DOHH2 (cell line): ENCODE results near the gene RABGAP1.
"Not testable (repeated sequence)": the region's sequence is repeated elsewhere in the genome, so short reads cannot be mapped to it uniquely, and the experiment has no call there.

Experiments used
- H3F3A ChIP-seq: fragments of 200-600 bp; sonication (generic), shearing (Covaris generic); 2 replicates; pipeline ENCODE4 v1.6.0; 2016; ENCODE audit warnings: antibody characterized with exemption, mild to moderate bottlenecking; ENCODE audit not compliant: control insufficient read depth, insufficient read depth
- H3K27ac ChIP-seq: fragments of 200-600 bp; sonication (generic); 2 replicates; pipeline ENCODE4 v1.5.1; 2014; ENCODE audit warnings: low read depth, mild to moderate bottlenecking, low read length, moderate library complexity
- H3K27me3 ChIP-seq: fragments of 200-600 bp; sonication (generic); 2 replicates; pipeline ENCODE4 v1.6.1; 2014; ENCODE audit warnings: mild to moderate bottlenecking, low read length, mixed read lengths; ENCODE audit not compliant: control insufficient read depth
- H3K36me3 ChIP-seq: fragments of 200-600 bp; sonication (generic); 2 replicates; pipeline ENCODE4 v1.6.1; 2014; ENCODE audit warnings: mild to moderate bottlenecking, low read length, moderate library complexity, mixed read lengths; ENCODE audit not compliant: control insufficient read depth
- H3K4me1 ChIP-seq: fragments of 200-600 bp; sonication (generic); 2 replicates; pipeline ENCODE4 v1.6.1; 2014; ENCODE audit warnings: mild to moderate bottlenecking, low read length, mixed read lengths; ENCODE audit not compliant: control insufficient read depth
- H3K4me2 ChIP-seq: fragments of 200-600 bp; sonication (generic); 2 replicates; pipeline ENCODE4 v1.6.0; 2014; ENCODE audit warnings: mild to moderate bottlenecking, low read length, moderate library complexity
- H3K4me3 ChIP-seq: fragments of 200-600 bp; sonication (generic); 2 replicates; pipeline ENCODE4 v1.5.1; 2014; ENCODE audit warnings: mild to moderate bottlenecking, low read length, mixed read lengths
- H3K79me2 ChIP-seq: fragments of 200-600 bp; sonication (generic); 2 replicates; pipeline ENCODE4 v1.6.1; 2014; ENCODE audit warnings: mild to moderate bottlenecking, low read length, mixed read lengths; ENCODE audit not compliant: control insufficient read depth
- H3K9me2 ChIP-seq: fragments of 200-600 bp; sonication (generic); replicated peaks from 2 replicates; pipeline ENCODE4 v1.6.1; 2014; ENCODE audit warnings: mild to moderate bottlenecking, low read length, mixed read lengths; ENCODE audit not compliant: control insufficient read depth
- H3K9me3 ChIP-seq: fragments of 200-600 bp; sonication (generic); 2 replicates; pipeline ENCODE4 v1.6.1; 2014; ENCODE audit warnings: antibody characterized with exemption, low read length, mixed read lengths; ENCODE audit not compliant: control insufficient read depth, insufficient read depth
- H4K20me1 ChIP-seq: fragments of 200-600 bp; sonication (generic); 2 replicates; pipeline ENCODE4 v1.6.0; 2014; ENCODE audit warnings: low read depth, mild to moderate bottlenecking, antibody characterized with exemption, low read length, moderate library complexity; ENCODE audit not compliant: control insufficient read depth, insufficient read depth
- CTCF ChIP-seq: fragments of 200-600 bp; sonication (generic); IDR thresholded peaks from one replicate; pipeline ENCODE4 v1.5.1; 2014; ENCODE audit warnings: antibody characterized with exemption, mild to moderate bottlenecking, low read depth, low read length; ENCODE audit not compliant: poor library complexity, severe bottlenecking
- EZH2phosphoT487 ChIP-seq: fragments of 200-600 bp; sonication (generic); IDR thresholded peaks from 2 replicates; pipeline ENCODE4 v1.6.1; 2017; ENCODE audit warnings: borderline replicate concordance, mild to moderate bottlenecking, antibody characterized with exemption, low read length, moderate library complexity, mixed read lengths

The RABGAP1 gene

GRCh38 chr9:122904466-122904822 lies 36.4 kb upstream of the RABGAP1 start:
- TF ChIP-seq CTCF (no peak), EZH2phosphoT487 (no peak)
- H4K20me1 ChIP-seq: no peaks in the 10 kb centered on the region
- peak overlapping the region; percentile 70 for H3K27ac ChIP-seq
- H3K4me1 ChIP-seq: peaks cover 41% of the 10 kb centered on the region
- peaks cover 37% of the 10 kb centered on the region for H3K36me3 ChIP-seq
- no peaks in the 10 kb centered on the region for H3K9me3 ChIP-seq
- H3F3A ChIP-seq: peaks cover 25% of the 10 kb centered on the region
- no peaks in the 10 kb centered on the region for H3K27me3 ChIP-seq
- peak overlapping the region; percentile 79 for H3K4me2 ChIP-seq
- no peaks in the 10 kb centered on the region for H3K9me2 ChIP-seq
- peaks cover 61% of the 10 kb centered on the region for H3K79me2 ChIP-seq
- peak overlapping the region; percentile 96 for H3K4me3 ChIP-seq

GRCh38 chr9:122904823-122905710 lies 35.8 kb upstream of the RABGAP1 start, which contains the start of gene RC3H2:
TSS of gene RC3H2 (minus strand) at chr9:122905359. CDS start at chr9:122897509, 7,850 bp downstream.
- H3K4me3 ChIP-seq: peak within 1 kb of the TSS; percentile 96
- H3K4me1 ChIP-seq: peaks cover 35% of the 10 kb centered on the region
- H3K36me3 ChIP-seq: peaks cover 37% of the 10 kb centered on the region
- no peaks in the 10 kb centered on the region for H3K27me3 ChIP-seq
- no peaks in the 10 kb centered on the region for H3K9me2 ChIP-seq
- peak within 1 kb of the TSS; percentile 70 for H3K27ac ChIP-seq
- TF ChIP-seq CTCF (no peak), EZH2phosphoT487 (no peak)
- no peaks in the 10 kb centered on the region for H4K20me1 ChIP-seq
- no peaks in the 10 kb centered on the region for H3K9me3 ChIP-seq
- H3K79me2 ChIP-seq: peaks cover 61% of the 10 kb centered on the region
- H3F3A ChIP-seq: peaks cover 31% of the 10 kb centered on the region
- peak within 1 kb of the TSS; percentile 79 for H3K4me2 ChIP-seq

GRCh38 chr9:122906122-122906521 lies 34.7 kb upstream of the RABGAP1 start:
- H3K4me1 ChIP-seq: peaks cover 27% of the 10 kb centered on the region
- H3F3A ChIP-seq: peaks cover 31% of the 10 kb centered on the region
- not testable (repeated sequence) for H3K9me2 ChIP-seq, H3K4me2 ChIP-seq, H3K27ac ChIP-seq, H3K9me3 ChIP-seq, H3K27me3 ChIP-seq, H3K4me3 ChIP-seq, H4K20me1 ChIP-seq
- peaks cover 46% of the 10 kb centered on the region for H3K36me3 ChIP-seq
- peaks cover 61% of the 10 kb centered on the region for H3K79me2 ChIP-seq

- Histone ChIP-seq H3K4me2 (peak overlapping the region; percentile 68), H3K9me3 (no peaks in the 10 kb centered on the region), H3K27me3 (no peaks in the 10 kb centered on the region), H3F3A (peaks cover 59% of the 10 kb centered on the region), H3K27ac (peak overlapping the region; percentile 83), H3K79me2 (peaks cover 43% of the 10 kb centered on the region), H3K4me1 (peaks cover 18% of the 10 kb centered on the region), H3K9me2 (no peaks in the 10 kb centered on the region), H3K4me3 (peak overlapping the region; percentile 88), H4K20me1 (no peaks in the 10 kb centered on the region), H3K36me3 (peaks cover 34% of the 10 kb centered on the region)
- TF ChIP-seq EZH2phosphoT487: no peak
- no peak for TF ChIP-seq CTCF
These were observed 28.2 kb upstream of the RABGAP1 start for GRCh38 chr9:122912671-122912963.
